ENCODE measurements around the gene ZSCAN12. TPM values are rescaled to one million over a fixed set of nuclear protein-coding genes. Genes with fewer than 3 reads are reported as not detected.
"Not testable (repeated sequence)": the region's sequence is repeated elsewhere in the genome, so short reads cannot be mapped to it uniquely, and the experiment has no call there.

The ZSCAN12 gene
- total and polyA plus RNA-seq, 5 donors: 1.4 to 4.2 (median 3.8) TPM

DNA sequence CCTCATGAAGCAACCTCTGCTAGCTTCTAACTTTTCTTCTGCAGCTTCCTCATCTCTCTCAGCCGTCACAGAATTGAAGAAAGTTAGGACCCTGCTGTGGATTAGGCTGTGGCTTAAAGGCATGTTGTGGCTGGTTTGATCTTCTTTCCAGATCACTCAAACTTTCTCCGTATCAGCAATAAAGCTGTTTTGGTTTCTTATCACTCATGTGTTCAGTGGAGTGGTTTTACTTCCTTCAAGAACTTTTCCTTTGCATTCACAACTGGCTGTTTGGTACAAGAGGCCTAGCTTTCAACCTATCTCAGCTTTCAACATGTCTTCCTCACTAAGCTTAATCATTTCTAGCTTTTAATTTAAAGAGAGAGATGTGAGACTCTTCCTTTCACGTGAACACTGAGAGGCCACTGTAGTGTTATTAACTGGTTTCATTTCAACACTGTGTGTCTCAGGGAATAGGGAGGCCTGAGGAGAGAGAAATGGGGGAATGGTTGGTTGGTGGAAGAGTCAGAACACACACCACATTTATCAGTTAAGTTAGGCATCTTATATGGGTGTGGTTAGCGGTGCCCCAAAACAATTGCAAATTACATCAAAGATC lies 26.5 kb upstream of the ZSCAN12 start:
- Histone ChIP-seq H3K4me1 (ENCODE audit: control insufficient read depth, insufficient read depth, low read length) (no peaks in the 10 kb centered on the region), H3K9me3 (ENCODE audit: control insufficient read depth, low read length) (no peaks in the 10 kb centered on the region), H3K27me3 (ENCODE audit: control insufficient read depth, insufficient read depth) (no peaks in the 10 kb centered on the region), H3K27ac (ENCODE audit: low read length) (no peak overlapping the region), H3K4me3 (ENCODE audit: low read length) (no peak overlapping the region)
- DNase-seq: no peak
- WGBS: 80% methylated on average over 4 of the region's 4 CpGs
- ATAC-seq: no peak
- intact Hi-C loops (cut with DNase I): no loop called here

DNA sequence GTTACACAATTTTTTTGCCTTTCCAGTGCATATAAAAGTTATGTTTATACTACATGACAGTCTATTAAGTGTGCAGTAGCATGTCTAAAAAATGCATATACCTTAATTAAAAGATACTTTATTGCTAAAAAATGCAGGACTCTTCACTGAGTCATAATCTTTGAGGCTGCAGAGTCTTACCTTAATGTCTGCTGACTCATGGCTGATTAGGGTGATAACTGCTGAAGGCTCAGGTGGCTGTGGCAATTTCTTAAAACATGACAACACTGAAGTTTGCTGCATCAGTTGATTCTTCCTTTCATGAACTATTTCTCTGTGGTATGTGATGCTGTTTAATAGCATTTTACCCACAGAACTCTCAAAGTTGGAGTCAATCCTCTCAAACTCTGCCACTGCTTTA lies 24.6 kb upstream of the ZSCAN12 start:
- Histone ChIP-seq H3K9me3 (ENCODE audit: control insufficient read depth, low read length) (no peaks in the 10 kb centered on the region), H3K4me3 (ENCODE audit: low read length) (no peak overlapping the region), H3K27ac (ENCODE audit: low read length) (no peak overlapping the region), H3K27me3 (ENCODE audit: control insufficient read depth, insufficient read depth) (no peaks in the 10 kb centered on the region), H3K4me1 (ENCODE audit: control insufficient read depth, insufficient read depth, low read length) (no peaks in the 10 kb centered on the region)
- intact Hi-C loops (cut with DNase I): no loop called here
- DNase-seq: no peak
- no peak for ATAC-seq

DNA sequence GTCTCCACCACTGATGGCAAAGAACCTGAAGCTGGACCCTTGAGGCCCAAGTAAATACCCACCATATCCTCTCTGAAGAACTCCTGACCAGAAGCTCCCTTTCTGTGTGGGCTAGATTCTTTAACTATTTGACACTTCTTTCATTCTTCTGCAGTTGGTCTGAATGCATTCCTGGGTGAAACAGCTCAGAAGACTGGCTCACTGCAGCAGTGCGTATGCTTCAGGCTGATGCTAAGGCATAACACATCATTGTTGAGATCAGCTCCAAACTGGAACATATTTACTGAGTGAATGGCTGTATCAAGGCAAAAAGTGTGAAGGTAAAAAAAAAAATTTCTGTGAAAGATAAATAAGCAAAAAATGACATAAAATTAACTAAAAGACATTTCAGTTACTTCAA lies 24.0 kb upstream of the ZSCAN12 start:
- 98% methylated on average over 1 of the region's 1 CpG for WGBS
- no peaks in the 10 kb centered on the region for H3K4me1 ChIP-seq (ENCODE audit: control insufficient read depth, insufficient read depth, low read length)
- no peaks in the 10 kb centered on the region for H3K27me3 ChIP-seq (ENCODE audit: control insufficient read depth, insufficient read depth)
- H3K9me3 ChIP-seq (ENCODE audit: control insufficient read depth, low read length): no peaks in the 10 kb centered on the region
- H3K27ac ChIP-seq (ENCODE audit: low read length): no peak overlapping the region
- DNase-seq: no peak
- no peak overlapping the region for H3K4me3 ChIP-seq (ENCODE audit: low read length)
- no peak for ATAC-seq
- intact Hi-C loops (cut with DNase I): no loop called here

DNA sequence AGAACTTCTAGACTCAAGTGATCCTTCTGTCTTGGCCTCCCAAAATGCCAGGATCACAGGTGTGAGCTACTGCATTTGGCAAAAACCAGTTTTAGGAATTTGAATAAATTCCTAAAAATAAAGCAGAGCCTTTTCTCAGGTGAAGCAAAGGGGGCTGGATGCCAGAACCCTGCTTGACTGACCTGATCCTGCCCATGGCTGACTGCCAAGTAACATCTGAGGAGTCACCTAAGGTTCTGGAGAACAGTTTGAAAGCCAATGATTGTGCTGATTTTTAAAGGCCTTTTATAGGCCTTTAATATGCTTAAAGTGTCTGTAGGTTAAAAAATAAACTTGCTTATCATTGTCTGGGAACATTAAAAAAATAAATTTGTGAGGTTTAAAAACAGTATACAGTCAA lies 14.1 kb upstream of the ZSCAN12 start:
- H3K27me3 ChIP-seq (ENCODE audit: control insufficient read depth, insufficient read depth): no peaks in the 10 kb centered on the region
- intact Hi-C loops (cut with DNase I): no loop called here
- H3K9me3 ChIP-seq (ENCODE audit: control insufficient read depth, low read length): no peaks in the 10 kb centered on the region
- H3K27ac ChIP-seq (ENCODE audit: low read length): no peak overlapping the region
- H3K4me1 ChIP-seq (ENCODE audit: control insufficient read depth, insufficient read depth, low read length): no peaks in the 10 kb centered on the region
- no peak overlapping the region for H3K4me3 ChIP-seq (ENCODE audit: low read length)
- DNase-seq (no peak), ATAC-seq (no peak)

DNA sequence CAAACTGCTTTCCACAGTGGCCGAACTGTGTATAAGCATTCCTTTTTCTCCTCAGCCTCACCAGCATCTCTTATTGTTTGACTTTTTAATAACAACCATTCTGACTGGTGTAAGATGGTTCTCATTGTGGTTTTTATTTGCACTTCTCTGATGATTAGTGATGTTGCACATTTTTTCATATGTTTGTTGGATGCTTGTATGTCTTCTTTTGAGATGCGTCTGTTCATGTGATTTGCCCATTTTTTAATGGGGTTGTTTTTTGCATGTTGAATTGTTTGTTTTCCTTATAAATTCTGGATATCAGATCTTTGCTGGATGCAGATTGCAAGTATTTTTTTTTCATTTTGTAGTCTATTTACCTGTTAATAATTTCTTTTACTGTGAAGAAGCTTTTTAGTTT lies 11.2 kb upstream of the ZSCAN12 start:
- DNase-seq: no peak
- Histone ChIP-seq H3K4me1 (ENCODE audit: control insufficient read depth, insufficient read depth, low read length) (no peaks in the 10 kb centered on the region), H3K27me3 (ENCODE audit: control insufficient read depth, insufficient read depth) (no peaks in the 10 kb centered on the region), H3K27ac (ENCODE audit: low read length) (no peak overlapping the region), H3K9me3 (ENCODE audit: control insufficient read depth, low read length) (no peaks in the 10 kb centered on the region), H3K4me3 (ENCODE audit: low read length) (no peak overlapping the region)
- intact Hi-C loops (cut with DNase I): no loop called here
- ATAC-seq: no peak
- WGBS: 95% methylated on average over 2 of the region's 2 CpGs

DNA sequence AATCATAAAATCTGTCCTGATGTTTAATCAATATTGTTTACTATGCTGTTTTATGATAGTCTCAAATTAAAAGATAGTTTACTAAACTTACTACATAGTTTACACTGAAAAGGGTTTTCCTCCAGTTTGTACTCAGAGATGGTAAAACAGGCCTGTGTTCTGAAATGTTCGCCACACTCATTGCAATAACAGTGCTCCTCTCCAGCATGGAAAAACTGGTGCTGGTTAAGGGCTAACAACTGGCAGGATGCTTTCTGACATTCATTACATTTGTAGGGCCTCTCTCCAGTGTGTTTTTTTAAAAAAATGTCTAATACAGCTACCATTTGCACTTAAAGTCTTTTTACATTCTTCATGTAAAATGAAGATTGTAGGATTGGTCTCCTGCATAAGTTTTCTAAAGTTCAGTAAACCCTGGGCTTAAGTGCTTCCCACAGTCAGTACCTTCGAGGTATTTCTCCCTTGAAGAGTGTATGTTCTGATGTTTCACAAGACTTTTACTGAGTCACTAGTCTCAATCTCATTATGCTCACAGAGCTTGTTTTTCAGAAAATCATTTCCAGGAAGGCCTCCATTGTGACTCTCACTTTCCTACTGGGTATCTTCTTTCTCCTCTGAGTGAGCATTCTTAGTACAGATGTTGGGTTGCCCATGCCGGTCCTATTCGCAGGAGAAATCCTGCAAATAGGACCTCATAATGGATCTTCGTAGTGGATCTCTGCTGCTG lies 8.7 kb upstream of the ZSCAN12 start:
- H3K27me3 ChIP-seq (ENCODE audit: control insufficient read depth, insufficient read depth): no peaks in the 10 kb centered on the region
- intact Hi-C loops (cut with DNase I): no loop called here
- ATAC-seq (no peak), DNase-seq (no peak)
- 85% methylated on average over 5 of the region's 5 CpGs for WGBS
- H3K9me3 ChIP-seq (ENCODE audit: control insufficient read depth, low read length): no peaks in the 10 kb centered on the region
- H3K27ac ChIP-seq (ENCODE audit: low read length): no peak overlapping the region
- no peaks in the 10 kb centered on the region for H3K4me1 ChIP-seq (ENCODE audit: control insufficient read depth, insufficient read depth, low read length)
- H3K4me3 ChIP-seq (ENCODE audit: low read length): no peak overlapping the region

DNA sequence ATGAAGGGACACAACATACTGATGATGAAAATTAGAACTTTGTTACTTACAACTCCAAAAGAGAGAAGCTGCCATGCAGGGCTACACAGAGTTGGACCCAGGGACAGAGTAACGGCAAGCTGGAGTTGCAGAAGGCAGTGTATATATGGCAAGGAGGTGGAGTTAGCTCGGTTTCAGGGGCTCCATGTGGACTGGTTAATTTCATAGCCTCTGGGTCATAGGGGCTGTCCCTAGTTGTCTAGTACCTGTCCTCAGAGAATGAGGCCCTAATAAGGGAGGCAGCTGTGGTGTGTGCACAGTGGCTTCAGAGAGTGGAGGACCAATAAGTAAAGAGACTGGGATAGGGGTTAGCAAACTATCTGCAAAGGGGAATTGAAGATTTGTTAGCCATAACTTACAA lies 7.9 kb upstream of the ZSCAN12 start:
- WGBS: 56% methylated on average over 2 of the region's 2 CpGs
- intact Hi-C loops (cut with DNase I): no loop called here

DNA sequence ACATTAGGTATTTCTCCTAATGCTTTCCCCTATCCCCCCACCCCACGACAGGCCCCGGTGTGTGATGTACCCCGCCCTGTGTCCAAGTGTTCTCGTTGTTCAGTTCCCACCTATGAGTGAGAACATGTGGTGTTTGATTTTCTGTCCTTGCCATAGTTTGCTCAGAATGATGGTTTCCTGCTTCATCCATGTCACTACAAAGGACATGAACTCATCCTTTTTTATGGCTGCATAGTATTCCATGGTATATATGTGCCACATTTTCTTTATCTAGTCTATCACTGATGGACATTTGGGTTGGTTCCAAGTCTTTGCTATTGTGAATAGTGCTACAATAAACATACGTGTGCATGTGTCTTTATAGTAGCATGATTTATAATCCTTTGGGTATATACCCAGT lies 4.4 kb upstream of the ZSCAN12 start:
- WGBS: 76% methylated on average over 5 of the region's 5 CpGs
- H3K27me3 ChIP-seq (ENCODE audit: control insufficient read depth, insufficient read depth); H3K27ac ChIP-seq (ENCODE audit: low read length); intact Hi-C loops (cut with DNase I); H3K4me1 ChIP-seq (ENCODE audit: control insufficient read depth, insufficient read depth, low read length); H3K9me3 ChIP-seq (ENCODE audit: control insufficient read depth, low read length); DNase-seq; H3K4me3 ChIP-seq (ENCODE audit: low read length); ATAC-seq: not testable (repeated sequence)

More for the DNA sequence above, 7.9 kb upstream of the ZSCAN12 start:
- H3K27me3 ChIP-seq (ENCODE audit: control insufficient read depth, insufficient read depth): no peaks in the 10 kb centered on the region
- H3K27ac ChIP-seq (ENCODE audit: low read length): no peak overlapping the region
- H3K4me3 ChIP-seq (ENCODE audit: low read length): no peak overlapping the region
- no peak for ATAC-seq
- no peak for DNase-seq
- H3K9me3 ChIP-seq (ENCODE audit: control insufficient read depth, low read length): no peaks in the 10 kb centered on the region
- H3K4me1 ChIP-seq (ENCODE audit: control insufficient read depth, insufficient read depth, low read length): no peaks in the 10 kb centered on the region

DNA sequence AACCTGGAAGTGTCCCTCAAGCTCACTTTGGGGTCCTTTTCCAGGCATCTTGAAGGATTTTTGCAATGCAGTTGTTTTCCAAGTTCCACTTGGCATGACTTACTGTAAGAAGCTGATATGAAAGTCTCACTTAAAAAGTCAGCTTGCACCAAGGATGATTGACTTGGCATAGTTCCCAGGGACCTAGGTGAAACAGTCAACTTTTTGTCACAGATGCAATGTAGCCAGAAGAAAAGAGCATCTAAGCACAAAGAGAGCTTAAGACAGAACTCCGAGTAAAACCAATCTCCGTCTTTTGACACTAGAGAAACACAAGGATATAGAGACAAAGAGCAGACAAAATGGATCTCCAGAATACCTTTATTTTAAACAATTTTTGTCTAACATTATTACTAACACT lies 2.6 kb upstream of the ZSCAN12 start:
- no peak for ATAC-seq
- intact Hi-C loops (cut with DNase I): no loop called here

DNA sequence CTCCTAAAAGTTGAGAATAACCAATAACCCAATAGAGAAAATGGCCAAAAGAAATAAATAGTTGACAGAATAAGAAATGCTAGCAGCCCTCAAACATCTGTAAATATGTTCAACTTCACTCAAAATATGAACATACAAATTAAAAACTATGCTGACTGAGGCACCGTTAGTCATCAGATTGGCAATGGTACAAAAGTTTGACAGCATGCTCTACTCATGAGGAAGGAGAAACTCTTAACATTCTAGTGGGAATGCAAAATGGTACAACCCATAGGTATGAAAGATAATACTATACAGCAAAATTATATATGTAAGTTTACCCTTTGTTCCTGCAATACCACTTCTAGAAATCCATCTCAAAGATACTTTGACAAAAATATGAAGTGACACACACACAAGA lies 1.6 kb upstream of the ZSCAN12 start:
- intact Hi-C loops (cut with DNase I): no loop called here
- Histone ChIP-seq H3K27me3 (ENCODE audit: control insufficient read depth, insufficient read depth) (no peaks in the 10 kb centered on the region), H3K4me3 (ENCODE audit: low read length) (no peak overlapping the region), H3K4me1 (ENCODE audit: control insufficient read depth, insufficient read depth, low read length) (peaks cover 2% of the 10 kb centered on the region), H3K27ac (ENCODE audit: low read length) (no peak overlapping the region), H3K9me3 (ENCODE audit: control insufficient read depth, low read length) (no peaks in the 10 kb centered on the region)
- WGBS: 63% methylated on average over 1 of the region's 1 CpG
- DNase-seq (no peak), ATAC-seq (no peak)

More for the DNA sequence above, 2.6 kb upstream of the ZSCAN12 start:
- no peaks in the 10 kb centered on the region for H3K9me3 ChIP-seq (ENCODE audit: control insufficient read depth, low read length)
- no peaks in the 10 kb centered on the region for H3K27me3 ChIP-seq (ENCODE audit: control insufficient read depth, insufficient read depth)
- H3K27ac ChIP-seq (ENCODE audit: low read length): no peak overlapping the region
- no peak for DNase-seq
- WGBS: 63% methylated on average over 2 of the region's 2 CpGs
- H3K4me1 ChIP-seq (ENCODE audit: control insufficient read depth, insufficient read depth, low read length): no peaks in the 10 kb centered on the region
- H3K4me3 ChIP-seq (ENCODE audit: low read length): no peak overlapping the region

DNA sequence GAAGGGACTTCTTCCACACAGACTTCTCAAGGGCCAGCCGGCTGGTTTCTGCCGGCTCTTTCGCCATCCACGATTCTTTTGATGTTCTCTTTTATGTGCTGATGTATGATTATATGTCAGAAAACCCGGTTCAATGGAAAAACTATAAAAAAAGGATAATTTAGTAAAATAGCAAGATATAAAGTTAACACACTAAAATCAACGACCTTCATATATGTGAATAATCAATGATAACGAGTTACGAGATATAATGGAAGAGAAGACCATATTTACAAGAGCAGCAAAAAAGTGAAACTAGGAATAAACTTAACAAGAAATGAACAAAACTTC lies 540 bp upstream of the ZSCAN12 start:
- intact Hi-C loops (cut with DNase I): no loop called here
- no peak overlapping the region for H3K27ac ChIP-seq (ENCODE audit: low read length)
- WGBS: 28% methylated on average over 8 of the region's 8 CpGs

DNA sequence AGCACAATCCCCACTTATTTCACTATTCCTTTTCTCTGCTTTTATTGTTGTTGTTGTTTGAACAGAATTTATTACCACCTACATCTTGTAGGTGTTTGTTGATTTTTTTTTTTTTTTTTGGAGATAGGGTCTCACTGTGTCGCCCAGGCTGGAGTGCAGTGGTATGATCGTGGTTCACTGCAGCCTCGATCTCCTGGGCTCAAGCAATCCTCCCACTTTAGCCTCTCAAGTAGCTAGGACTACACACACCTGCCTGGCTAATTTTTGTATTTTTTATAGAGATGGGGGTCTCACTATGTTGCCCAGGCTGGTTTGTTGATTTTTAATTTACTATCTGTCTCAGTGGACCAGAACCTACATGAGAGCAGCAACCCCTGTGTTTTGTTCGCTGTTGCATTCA lies 3.6 kb downstream of the ZSCAN12 start:
- intact Hi-C loops (cut with DNase I): no loop called here
- H3K4me3 ChIP-seq (ENCODE audit: low read length): no peak overlapping the region
- H3K9me3 ChIP-seq (ENCODE audit: control insufficient read depth, low read length): no peaks in the 10 kb centered on the region

More for the DNA sequence above, 540 bp upstream of the ZSCAN12 start:
- H3K4me3 ChIP-seq (ENCODE audit: low read length): peak overlapping the region; percentile 97
- H3K4me1 ChIP-seq (ENCODE audit: control insufficient read depth, insufficient read depth, low read length): peaks cover 2% of the 10 kb centered on the region
- ATAC-seq (no peak), DNase-seq (no peak)
- H3K27me3 ChIP-seq (ENCODE audit: control insufficient read depth, insufficient read depth): no peaks in the 10 kb centered on the region
- H3K9me3 ChIP-seq (ENCODE audit: control insufficient read depth, low read length): no peaks in the 10 kb centered on the region

More for the DNA sequence above, 3.6 kb downstream of the ZSCAN12 start:
- WGBS: 94% methylated on average over 4 of the region's 4 CpGs
- ATAC-seq (no peak), DNase-seq (no peak)
- Histone ChIP-seq H3K27me3 (ENCODE audit: control insufficient read depth, insufficient read depth) (no peaks in the 10 kb centered on the region), H3K4me1 (ENCODE audit: control insufficient read depth, insufficient read depth, low read length) (peaks cover 2% of the 10 kb centered on the region), H3K27ac (ENCODE audit: low read length) (no peak overlapping the region)

Measured in right cardiac atrium (tissue), 5 donors.